ENCODE data around the gene PMPCB. TPM values are rescaled to one million over a fixed set of nuclear protein-coding genes. Genes with fewer than 3 reads are reported as not detected.

PMPCB gene
- total RNA-seq, 1 experiment from 2014 or later, result 66.8 TPM

DNA sequence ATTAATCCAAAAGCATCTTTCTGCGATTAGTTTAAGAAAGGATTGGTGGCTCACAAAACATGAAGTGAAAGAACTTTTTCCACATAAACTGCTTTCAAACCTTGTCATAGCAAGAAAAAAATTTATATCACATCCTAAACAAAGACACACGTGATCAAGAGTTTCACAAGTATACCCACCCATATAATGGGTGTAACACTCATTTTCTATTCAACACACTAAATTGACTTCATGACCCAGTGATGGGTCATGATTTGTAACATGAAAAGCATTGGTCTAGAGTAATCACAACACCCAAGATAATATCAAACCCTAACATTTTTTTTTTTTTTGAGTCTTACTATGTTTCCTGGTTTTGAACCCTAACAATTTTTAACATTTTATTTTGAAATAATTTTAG lies 17.6 kb downstream of the PMPCB start:
- intact Hi-C loops (cut with micrococcal nuclease; ENCODE audit: unreplicated experiment), result no loop called here
- no peak overlapping the region for H3K4me3 ChIP-seq (ENCODE audit: low read depth, low read length, poor library complexity, severe bottlenecking)
- BruUV-seq (replicated peaks), result no TSS peak

DNA sequence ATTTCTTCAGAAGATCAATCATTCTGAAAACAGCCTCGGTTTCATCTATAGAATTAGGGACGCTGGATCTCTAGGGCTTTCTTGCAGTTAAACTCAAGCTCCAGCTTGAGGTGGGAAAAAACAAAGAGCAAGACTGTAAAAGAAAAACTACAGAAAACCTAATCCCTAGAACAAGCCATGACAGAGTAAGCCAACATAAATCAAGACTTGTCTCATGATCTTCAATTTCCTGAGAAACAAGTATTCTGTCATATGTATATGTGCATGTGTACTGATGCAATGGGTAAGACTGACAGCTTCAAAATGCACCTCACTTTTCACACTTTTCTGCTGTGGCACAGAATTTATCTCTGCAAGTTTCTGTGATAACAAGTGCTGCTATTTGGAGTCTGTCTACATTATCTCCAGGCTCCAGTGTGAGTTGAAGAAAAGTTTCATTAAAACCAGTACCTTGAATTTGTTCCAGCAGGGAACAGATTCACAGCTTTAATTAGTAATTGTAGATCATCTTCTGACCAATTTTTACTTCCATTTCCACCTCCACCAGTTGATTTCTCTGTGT lies 19.2 kb downstream of the PMPCB start:
- Histone ChIP-seq H3K36me3 (ENCODE audit: insufficient read depth, low read length, poor library complexity, severe bottlenecking) (peaks cover 93% of the 10 kb centered on the region), H3K27me3 (replicated peaks; ENCODE audit: insufficient read depth, low read depth, low read length, poor library complexity) (no peaks in the 10 kb centered on the region), H3K9me3 (ENCODE audit: low read depth, low read length, poor library complexity, severe bottlenecking) (no peaks in the 10 kb centered on the region), H3K4me1 (ENCODE audit: insufficient read depth, low read length, poor library complexity, severe bottlenecking) (no peaks in the 10 kb centered on the region), H3K4me3 (ENCODE audit: low read depth, low read length, poor library complexity, severe bottlenecking) (no peak overlapping the region), H3K27ac (ENCODE audit: low read depth, low read length, poor library complexity, severe bottlenecking) (no peak overlapping the region)
- no TSS peak for BruUV-seq (replicated peaks)
- CTCF ChIA-PET, result no interaction called here
- TF ChIP-seq, protein P1, sequence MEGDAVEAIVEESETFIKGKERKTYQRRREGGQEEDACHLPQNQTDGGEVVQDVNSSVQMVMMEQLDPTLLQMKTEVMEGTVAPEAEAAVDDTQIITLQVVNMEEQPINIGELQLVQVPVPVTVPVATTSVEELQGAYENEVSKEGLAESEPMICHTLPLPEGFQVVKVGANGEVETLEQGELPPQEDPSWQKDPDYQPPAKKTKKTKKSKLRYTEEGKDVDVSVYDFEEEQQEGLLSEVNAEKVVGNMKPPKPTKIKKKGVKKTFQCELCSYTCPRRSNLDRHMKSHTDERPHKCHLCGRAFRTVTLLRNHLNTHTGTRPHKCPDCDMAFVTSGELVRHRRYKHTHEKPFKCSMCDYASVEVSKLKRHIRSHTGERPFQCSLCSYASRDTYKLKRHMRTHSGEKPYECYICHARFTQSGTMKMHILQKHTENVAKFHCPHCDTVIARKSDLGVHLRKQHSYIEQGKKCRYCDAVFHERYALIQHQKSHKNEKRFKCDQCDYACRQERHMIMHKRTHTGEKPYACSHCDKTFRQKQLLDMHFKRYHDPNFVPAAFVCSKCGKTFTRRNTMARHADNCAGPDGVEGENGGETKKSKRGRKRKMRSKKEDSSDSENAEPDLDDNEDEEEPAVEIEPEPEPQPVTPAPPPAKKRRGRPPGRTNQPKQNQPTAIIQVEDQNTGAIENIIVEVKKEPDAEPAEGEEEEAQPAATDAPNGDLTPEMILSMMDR (conservative IDR thresholded peaks at IDR 0.05; ENCODE audit: low read depth, low read length), result no peak
- intact Hi-C loops (cut with micrococcal nuclease; ENCODE audit: unreplicated experiment), result no loop called here
- no peak for DNase-seq (ENCODE audit: low spot score)
- POLR2A ChIA-PET (ENCODE audit: low non-redundant PET), result no interaction called here

More for the DNA sequence above, 17.6 kb downstream of the PMPCB start:
- no peak for TF ChIP-seq EZH2 (IDR thresholded peaks at IDR 0.05; ENCODE audit: borderline replicate concordance, low read depth, low read length, poor library complexity, severe bottlenecking)
- TF ChIP-seq, protein P1 (conservative IDR thresholded peaks at IDR 0.05; ENCODE audit: low read depth, low read length), result no peak
- ChIA-PET CTCF (no interaction called here), POLR2A (ENCODE audit: low non-redundant PET) (no interaction called here)
- Histone ChIP-seq H3K9me3 (ENCODE audit: low read depth, low read length, poor library complexity, severe bottlenecking) (no peaks in the 10 kb centered on the region), H3K27me3 (replicated peaks; ENCODE audit: insufficient read depth, low read depth, low read length, poor library complexity) (no peaks in the 10 kb centered on the region), H3K27ac (ENCODE audit: low read depth, low read length, poor library complexity, severe bottlenecking) (no peak overlapping the region), H3K4me1 (ENCODE audit: insufficient read depth, low read length, poor library complexity, severe bottlenecking) (no peaks in the 10 kb centered on the region), H3K36me3 (ENCODE audit: insufficient read depth, low read length, poor library complexity, severe bottlenecking) (peaks cover 95% of the 10 kb centered on the region)
- DNase-seq (ENCODE audit: low spot score), result no peak

DNA sequence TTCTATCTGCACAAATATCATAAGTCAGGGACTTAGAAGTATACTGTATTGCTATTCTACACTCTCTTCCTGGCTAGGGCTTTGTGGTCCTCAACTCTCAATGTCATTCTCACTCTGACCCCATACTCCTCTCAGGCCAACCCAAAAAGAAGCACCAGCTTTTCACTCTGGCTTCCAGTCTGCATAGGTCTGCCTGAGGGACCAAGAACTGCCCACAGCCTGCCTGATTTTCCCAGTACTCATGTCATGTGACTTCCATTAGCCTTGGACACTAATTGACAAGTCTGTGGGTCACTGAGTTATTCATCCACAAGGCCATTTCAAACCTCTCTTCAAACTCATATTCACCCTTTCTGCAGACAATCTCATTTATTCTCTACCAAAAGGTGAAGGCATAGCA lies 19.8 kb downstream of the PMPCB start:
- Histone ChIP-seq H3K4me3 (ENCODE audit: low read depth, low read length, poor library complexity, severe bottlenecking) (no peak overlapping the region), H3K36me3 (ENCODE audit: insufficient read depth, low read length, poor library complexity, severe bottlenecking) (peaks cover 93% of the 10 kb centered on the region), H3K27me3 (replicated peaks; ENCODE audit: insufficient read depth, low read depth, low read length, poor library complexity) (no peaks in the 10 kb centered on the region), H3K4me1 (ENCODE audit: insufficient read depth, low read length, poor library complexity, severe bottlenecking) (no peaks in the 10 kb centered on the region), H3K27ac (ENCODE audit: low read depth, low read length, poor library complexity, severe bottlenecking) (no peak overlapping the region), H3K9me3 (ENCODE audit: low read depth, low read length, poor library complexity, severe bottlenecking) (no peaks in the 10 kb centered on the region)
- CTCF ChIA-PET, result no interaction called here
- POLR2A ChIA-PET (ENCODE audit: low non-redundant PET), result no interaction called here
- no peak for DNase-seq (ENCODE audit: low spot score)
- BruUV-seq (replicated peaks), result no TSS peak
- TF ChIP-seq EZH2 (IDR thresholded peaks at IDR 0.05; ENCODE audit: borderline replicate concordance, low read depth, low read length, poor library complexity, severe bottlenecking), result no peak
- TF ChIP-seq, protein P1 (conservative IDR thresholded peaks at IDR 0.05; ENCODE audit: low read depth, low read length), result no peak
- intact Hi-C loops (cut with micrococcal nuclease; ENCODE audit: unreplicated experiment), result no loop called here

All from A673 (cell line).